ENCODE results near the gene OR2M2.

GRCh38 chr1:248196965-248197364 lies 22.3 kb downstream of the OR2M2 start, which contains the start of gene OR2M3:
- TF ChIP-seq, protein P1, sequence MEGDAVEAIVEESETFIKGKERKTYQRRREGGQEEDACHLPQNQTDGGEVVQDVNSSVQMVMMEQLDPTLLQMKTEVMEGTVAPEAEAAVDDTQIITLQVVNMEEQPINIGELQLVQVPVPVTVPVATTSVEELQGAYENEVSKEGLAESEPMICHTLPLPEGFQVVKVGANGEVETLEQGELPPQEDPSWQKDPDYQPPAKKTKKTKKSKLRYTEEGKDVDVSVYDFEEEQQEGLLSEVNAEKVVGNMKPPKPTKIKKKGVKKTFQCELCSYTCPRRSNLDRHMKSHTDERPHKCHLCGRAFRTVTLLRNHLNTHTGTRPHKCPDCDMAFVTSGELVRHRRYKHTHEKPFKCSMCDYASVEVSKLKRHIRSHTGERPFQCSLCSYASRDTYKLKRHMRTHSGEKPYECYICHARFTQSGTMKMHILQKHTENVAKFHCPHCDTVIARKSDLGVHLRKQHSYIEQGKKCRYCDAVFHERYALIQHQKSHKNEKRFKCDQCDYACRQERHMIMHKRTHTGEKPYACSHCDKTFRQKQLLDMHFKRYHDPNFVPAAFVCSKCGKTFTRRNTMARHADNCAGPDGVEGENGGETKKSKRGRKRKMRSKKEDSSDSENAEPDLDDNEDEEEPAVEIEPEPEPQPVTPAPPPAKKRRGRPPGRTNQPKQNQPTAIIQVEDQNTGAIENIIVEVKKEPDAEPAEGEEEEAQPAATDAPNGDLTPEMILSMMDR (CRISPR knock-in tag; IDR thresholded peaks at IDR 0.05) = no peak
- TF ChIP-seq, protein P2, sequence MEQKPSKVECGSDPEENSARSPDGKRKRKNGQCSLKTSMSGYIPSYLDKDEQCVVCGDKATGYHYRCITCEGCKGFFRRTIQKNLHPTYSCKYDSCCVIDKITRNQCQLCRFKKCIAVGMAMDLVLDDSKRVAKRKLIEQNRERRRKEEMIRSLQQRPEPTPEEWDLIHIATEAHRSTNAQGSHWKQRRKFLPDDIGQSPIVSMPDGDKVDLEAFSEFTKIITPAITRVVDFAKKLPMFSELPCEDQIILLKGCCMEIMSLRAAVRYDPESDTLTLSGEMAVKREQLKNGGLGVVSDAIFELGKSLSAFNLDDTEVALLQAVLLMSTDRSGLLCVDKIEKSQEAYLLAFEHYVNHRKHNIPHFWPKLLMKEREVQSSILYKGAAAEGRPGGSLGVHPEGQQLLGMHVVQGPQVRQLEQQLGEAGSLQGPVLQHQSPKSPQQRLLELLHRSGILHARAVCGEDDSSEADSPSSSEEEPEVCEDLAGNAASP (CRISPR knock-in tag; IDR thresholded peaks at IDR 0.05; ENCODE audit: borderline replicate concordance) = no peak
- TF ChIP-seq KAT7 (CRISPR knock-in tag; IDR thresholded peaks at IDR 0.05; ENCODE audit: borderline replicate concordance) = no peak
- TF ChIP-seq, protein P3, sequence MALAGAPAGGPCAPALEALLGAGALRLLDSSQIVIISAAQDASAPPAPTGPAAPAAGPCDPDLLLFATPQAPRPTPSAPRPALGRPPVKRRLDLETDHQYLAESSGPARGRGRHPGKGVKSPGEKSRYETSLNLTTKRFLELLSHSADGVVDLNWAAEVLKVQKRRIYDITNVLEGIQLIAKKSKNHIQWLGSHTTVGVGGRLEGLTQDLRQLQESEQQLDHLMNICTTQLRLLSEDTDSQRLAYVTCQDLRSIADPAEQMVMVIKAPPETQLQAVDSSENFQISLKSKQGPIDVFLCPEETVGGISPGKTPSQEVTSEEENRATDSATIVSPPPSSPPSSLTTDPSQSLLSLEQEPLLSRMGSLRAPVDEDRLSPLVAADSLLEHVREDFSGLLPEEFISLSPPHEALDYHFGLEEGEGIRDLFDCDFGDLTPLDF (CRISPR knock-in tag; IDR thresholded peaks at IDR 0.05) = no peak
- no peak for TF ChIP-seq EP300 (IDR thresholded peaks at IDR 0.05; ENCODE audit: low read depth in 2 of 2, low read length in 2 of 2)
- no peak for TF ChIP-seq EP300 (CRISPR knock-in tag; IDR thresholded peaks at IDR 0.05; ENCODE audit: borderline replicate concordance)
- TF ChIP-seq BHLHE40 (IDR thresholded peaks at IDR 0.05; ENCODE audit: low read length) = no peak
- TF ChIP-seq SP1 (IDR thresholded peaks at IDR 0.05) = no peak
- TF ChIP-seq SP1 (CRISPR knock-in tag; IDR thresholded peaks at IDR 0.05) = no peak
- TF ChIP-seq JUND (CRISPR knock-in tag; IDR thresholded peaks at IDR 0.05) = no peak
- TF ChIP-seq AGO1 (IDR thresholded peaks at IDR 0.05; ENCODE audit: low read depth, low read length, poor library complexity, severe bottlenecking) = no peak
- TF ChIP-seq, protein P4, sequence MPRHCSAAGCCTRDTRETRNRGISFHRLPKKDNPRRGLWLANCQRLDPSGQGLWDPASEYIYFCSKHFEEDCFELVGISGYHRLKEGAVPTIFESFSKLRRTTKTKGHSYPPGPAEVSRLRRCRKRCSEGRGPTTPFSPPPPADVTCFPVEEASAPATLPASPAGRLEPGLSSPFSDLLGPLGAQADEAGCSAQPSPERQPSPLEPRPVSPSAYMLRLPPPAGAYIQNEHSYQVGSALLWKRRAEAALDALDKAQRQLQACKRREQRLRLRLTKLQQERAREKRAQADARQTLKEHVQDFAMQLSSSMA (CRISPR knock-in tag; IDR thresholded peaks at IDR 0.05) = no peak
- no peak for TF ChIP-seq CREM (IDR thresholded peaks at IDR 0.05)
- no peak for TF ChIP-seq CREM (CRISPR knock-in tag; IDR thresholded peaks at IDR 0.05)
- no peak for TF ChIP-seq KDM4B (CRISPR knock-in tag; IDR thresholded peaks at IDR 0.05)
- TF ChIP-seq ZFP36 (IDR thresholded peaks at IDR 0.05; ENCODE audit: borderline replicate concordance, low read depth, low read length, partially characterized antibody) = no peak
- no peak for TF ChIP-seq HNRNPH1 (optimal IDR thresholded peaks at IDR 0.05; ENCODE audit: low read depth, low read length)

All from HepG2 (cell line).